KOPT-K1 (cell line): Measurements from ENCODE around the gene RIMS3.

Experiments used
- H3K27ac ChIP-seq: fragments of 200-600 bp; sonication (generic); 2 replicates; pipeline ENCODE4 v1.5.1; 2016; ENCODE audit warnings: antibody characterized with exemption, mild to moderate bottlenecking, low read depth, low read length; ENCODE audit not compliant: poor library complexity, severe bottlenecking
- H3K36me3 ChIP-seq: fragments of 200-600 bp; sonication (generic); 2 replicates; pipeline ENCODE4 v1.5.1; 2017; ENCODE audit warnings: antibody characterized with exemption, mild to moderate bottlenecking, low read length, moderate library complexity; ENCODE audit not compliant: insufficient read depth
- H3K9me3 ChIP-seq: fragments of 200-600 bp; sonication (generic); 2 replicates; pipeline ENCODE4 v1.5.1; 2017; ENCODE audit warnings: antibody characterized with exemption, low read length, mild to moderate bottlenecking; ENCODE audit not compliant: insufficient read depth, poor library complexity, severe bottlenecking

RIMS3 gene

DNA sequence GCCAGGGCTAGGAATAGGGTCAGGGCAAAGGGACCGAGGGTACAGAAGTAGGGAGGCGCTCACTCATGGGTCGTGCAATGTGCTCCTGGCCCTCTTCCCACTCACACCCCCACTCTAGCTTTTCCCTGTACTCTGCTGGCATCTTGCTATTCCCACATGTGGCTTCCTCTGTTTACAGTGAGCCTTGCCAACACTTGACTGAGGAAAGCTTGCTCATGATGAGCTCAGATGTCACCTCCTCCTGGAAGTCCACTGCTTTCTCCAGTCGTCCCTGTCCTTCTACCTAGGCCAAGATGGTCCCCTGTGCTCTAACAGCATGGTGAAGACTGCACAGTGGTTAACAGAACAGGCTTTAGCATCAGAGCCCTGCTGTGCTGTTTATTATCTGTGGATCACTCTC lies 8.0 kb upstream of the RIMS3 start:
- Histone ChIP-seq H3K36me3 (no peaks in the 10 kb centered on the region), H3K27ac (no peak overlapping the region), H3K9me3 (no peaks in the 10 kb centered on the region)

GRCh38 chr1:40668769-40669525 lies 3.5 kb upstream of the RIMS3 start:
- no peaks in the 10 kb centered on the region for H3K9me3 ChIP-seq
- no peaks in the 10 kb centered on the region for H3K36me3 ChIP-seq
- no peak overlapping the region for H3K27ac ChIP-seq

DNA sequence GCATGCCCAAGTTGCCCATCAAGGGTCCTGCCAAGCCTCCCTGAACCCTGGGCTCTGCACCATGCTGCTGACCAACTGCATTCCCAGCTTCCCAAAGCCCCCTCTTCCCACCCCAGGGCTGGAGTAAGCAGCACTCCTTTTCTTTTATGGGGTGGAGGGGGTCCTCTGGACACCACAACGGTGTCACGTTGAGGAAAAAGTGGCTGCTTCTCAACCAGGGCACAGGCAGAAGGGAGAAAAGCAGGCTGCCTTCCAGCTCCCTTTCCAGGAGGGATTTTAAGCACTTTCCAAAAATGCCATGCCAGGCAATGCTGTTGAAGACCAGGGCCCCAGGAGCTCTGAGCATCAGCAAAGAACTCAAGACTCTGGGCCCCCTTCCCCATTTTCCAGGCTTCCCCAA lies 691 bp downstream of the RIMS3 start:
- no peaks in the 10 kb centered on the region for H3K9me3 ChIP-seq
- H3K36me3 ChIP-seq: no peaks in the 10 kb centered on the region
- H3K27ac ChIP-seq: no peak overlapping the region

- H3K36me3 ChIP-seq: no peaks in the 10 kb centered on the region
- H3K9me3 ChIP-seq: no peaks in the 10 kb centered on the region
- H3K27ac ChIP-seq: no peak overlapping the region
Measured at GRCh38 chr1:40664167-40664537, 1.3 kb downstream of the RIMS3 start.

DNA sequence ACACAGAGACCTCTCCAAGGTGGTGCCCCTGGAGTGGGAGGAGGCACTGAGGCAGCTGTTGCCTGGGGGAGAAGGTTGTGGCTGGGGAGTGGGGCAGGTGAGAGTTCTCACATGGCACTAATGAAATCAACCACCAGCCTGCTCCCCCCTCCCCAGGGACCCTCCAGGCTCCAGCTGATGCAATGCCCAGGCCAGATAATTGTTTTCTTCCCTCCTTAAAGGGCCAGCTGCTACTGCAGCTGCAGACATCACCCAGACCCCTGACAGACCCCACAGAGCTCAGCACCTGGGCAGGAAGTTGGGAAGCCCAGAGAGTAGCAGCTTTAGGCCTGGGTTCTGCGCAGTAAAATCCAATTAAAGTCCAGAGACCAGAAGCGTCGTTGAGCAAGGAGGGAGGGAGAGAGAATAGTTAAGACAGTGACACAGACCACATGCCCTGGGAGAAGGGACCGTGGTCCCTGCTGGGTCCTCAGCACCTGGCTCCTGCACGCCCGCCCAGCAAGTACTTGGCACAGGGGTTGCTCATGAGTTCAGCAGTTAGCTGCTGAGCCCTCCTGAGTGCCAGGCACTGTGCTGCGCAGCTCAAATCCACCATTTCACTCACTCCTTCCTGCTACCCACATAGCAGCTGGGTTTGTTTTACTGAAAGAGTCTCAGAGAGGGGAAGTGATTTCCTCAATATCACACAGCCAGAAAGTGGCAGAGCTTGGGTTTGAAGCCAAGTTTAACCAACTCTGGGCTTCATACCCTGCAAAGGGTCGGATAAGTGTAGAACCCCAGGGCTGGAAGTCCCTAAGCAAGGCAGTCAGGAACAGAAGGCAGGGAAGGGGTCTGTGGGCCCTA lies 1.9 kb downstream of the RIMS3 start:
- Histone ChIP-seq H3K9me3 (no peaks in the 10 kb centered on the region), H3K36me3 (no peaks in the 10 kb centered on the region), H3K27ac (peak overlapping the region; percentile 10)

DNA sequence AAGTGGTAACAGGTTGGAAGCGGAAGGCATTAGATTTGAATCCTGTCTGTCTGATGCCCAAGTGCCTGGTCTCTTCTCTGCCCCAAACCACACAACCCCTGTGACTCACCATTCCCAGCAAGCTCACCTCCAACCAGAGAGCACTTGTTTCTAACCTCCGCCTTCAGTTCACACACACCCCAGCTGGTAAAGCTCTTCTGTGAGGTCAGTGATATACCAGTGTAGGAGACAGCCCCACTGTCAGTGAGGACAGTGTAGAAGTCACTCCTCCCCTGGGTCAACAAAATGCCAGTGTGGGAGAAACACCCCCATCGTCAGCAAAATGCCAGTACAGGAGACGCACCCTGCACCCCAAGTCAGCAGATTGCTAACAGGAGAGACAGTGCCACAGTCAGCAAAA lies 2.6 kb downstream of the RIMS3 start:
- peak overlapping the region; percentile 4 for H3K27ac ChIP-seq
- H3K9me3 ChIP-seq: no peaks in the 10 kb centered on the region
- H3K36me3 ChIP-seq: no peaks in the 10 kb centered on the region

DNA sequence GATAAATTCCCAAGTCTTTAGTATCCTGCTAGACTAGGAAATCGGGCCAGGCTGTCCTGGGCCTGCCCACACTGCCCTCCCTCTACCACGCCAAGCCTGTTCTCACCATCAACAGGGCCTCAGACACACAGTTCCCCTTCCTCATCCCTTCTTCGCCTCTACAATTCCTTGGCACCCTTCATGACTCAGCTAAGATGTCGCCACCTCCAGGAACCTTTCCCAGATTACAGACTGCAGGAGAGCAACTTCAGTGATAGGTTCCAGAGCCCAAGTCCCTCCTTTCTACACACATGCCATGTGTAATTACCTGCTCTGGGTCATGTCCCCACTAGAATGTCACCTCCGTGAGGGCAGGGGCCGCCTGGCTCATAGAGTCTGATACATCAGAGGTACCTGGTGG lies 3.3 kb downstream of the RIMS3 start:
- no peaks in the 10 kb centered on the region for H3K9me3 ChIP-seq
- H3K27ac ChIP-seq: no peak overlapping the region
- no peaks in the 10 kb centered on the region for H3K36me3 ChIP-seq

DNA sequence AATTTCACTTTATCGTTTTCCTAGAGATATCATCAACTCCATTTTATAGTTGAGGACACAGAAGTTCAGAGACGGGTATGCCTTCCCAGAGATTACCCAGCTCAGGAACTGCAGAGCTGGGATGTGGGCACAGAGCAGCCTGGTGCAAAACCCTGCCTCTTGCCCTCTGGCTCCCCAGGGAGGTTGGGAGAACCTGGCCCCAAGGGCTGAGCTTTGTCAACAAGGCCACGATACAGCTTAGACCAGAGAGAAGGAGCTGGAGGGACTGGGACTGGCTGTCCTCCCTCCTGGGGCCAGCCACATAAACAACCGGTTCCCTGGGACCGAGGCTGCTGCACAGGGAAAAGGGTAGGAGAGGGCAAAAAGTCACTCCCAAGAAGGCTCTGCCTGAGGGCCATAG lies 3.8 kb downstream of the RIMS3 start:
- no peak overlapping the region for H3K27ac ChIP-seq
- no peaks in the 10 kb centered on the region for H3K9me3 ChIP-seq
- H3K36me3 ChIP-seq: no peaks in the 10 kb centered on the region

GRCh38 chr1:40659649-40659947 lies 5.9 kb downstream of the RIMS3 start:
- no peak overlapping the region for H3K27ac ChIP-seq

GRCh38 chr1:40658751-40659648 lies 6.5 kb downstream of the RIMS3 start:
- Histone ChIP-seq H3K36me3 (no peaks in the 10 kb centered on the region), H3K27ac (no peak overlapping the region), H3K9me3 (no peaks in the 10 kb centered on the region)

More at GRCh38 chr1:40659649-40659947, 5.9 kb downstream of the RIMS3 start:
- no peaks in the 10 kb centered on the region for H3K9me3 ChIP-seq
- H3K36me3 ChIP-seq: no peaks in the 10 kb centered on the region

DNA sequence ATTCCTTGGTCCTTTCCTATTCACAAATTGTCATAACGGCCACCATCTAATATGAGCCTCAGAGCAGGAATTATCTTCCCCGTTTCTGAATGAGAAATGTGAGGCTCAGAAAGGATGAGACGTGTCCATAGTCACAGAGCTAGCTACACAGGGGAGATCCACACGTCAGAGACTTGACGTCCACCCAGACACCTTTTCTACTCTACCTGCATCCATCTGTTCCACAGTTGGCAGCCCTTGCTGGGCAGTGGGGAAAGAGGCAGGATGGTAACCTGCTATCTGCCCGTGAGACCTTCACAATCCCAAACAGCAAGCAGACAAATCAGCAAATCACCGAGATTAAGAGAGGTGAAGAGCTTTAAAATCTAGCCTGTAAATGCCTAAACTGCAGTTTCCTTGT lies 8.4 kb downstream of the RIMS3 start:
- Histone ChIP-seq H3K9me3 (no peaks in the 10 kb centered on the region), H3K36me3 (no peaks in the 10 kb centered on the region), H3K27ac (no peak overlapping the region)

DNA sequence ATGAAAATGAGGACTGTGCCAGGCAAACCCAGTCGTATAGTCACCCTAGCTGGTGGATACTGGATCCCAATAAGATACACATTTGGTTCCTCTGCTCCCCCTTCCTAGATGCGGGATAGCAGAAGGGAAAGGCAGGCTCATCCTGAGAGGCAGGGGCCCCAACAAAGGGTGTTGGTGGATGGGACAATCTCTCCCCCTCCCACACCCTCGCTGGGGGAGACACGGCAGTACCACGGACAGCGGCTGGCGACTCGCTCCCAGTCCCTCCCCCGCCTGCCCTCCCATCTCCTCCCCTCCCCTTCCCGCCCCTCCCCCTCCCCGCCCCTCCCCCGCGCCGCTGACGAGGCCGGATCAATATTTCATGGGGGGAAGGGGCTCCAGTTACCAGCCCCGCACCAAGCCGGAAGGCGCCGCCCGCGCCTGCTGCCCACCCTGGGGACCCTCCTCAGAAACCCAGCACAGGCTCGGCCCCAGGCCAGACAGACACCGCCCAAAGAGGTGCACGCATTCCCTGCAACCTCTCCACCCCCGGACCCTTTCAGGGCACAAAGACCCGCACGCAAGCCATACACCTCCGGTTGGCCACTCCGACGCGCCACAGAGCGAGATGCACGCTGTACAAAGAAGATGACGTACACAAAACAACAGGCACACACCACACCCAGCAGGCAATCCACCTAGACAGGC lies 11.5 kb downstream of the RIMS3 start:
- no peak overlapping the region for H3K27ac ChIP-seq
- H3K9me3 ChIP-seq: no peaks in the 10 kb centered on the region
- H3K36me3 ChIP-seq: no peaks in the 10 kb centered on the region

- no peaks in the 10 kb centered on the region for H3K9me3 ChIP-seq
- no peak overlapping the region for H3K27ac ChIP-seq
Measured at GRCh38 chr1:40652979-40653378, 12.5 kb downstream of the RIMS3 start.

DNA sequence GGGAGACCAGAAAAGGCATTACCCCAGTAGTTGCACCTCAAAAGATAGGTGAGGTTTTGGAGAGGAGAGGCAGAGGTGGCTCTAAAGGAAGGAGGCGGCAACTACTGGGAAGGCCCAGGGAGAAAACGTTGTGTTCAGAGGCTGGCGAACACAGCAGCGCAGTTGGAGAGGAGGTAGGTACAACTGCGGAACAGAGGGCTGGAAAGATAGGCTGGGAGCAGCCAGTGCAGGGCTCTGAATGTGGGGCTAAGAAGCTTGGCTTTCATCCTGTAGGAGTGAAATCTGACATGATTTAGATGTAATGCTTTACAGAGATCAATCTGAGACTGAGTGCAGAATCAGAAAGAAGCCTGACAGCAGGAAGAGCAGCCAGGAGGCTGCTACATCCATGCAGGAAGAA lies 13.0 kb downstream of the RIMS3 start:
- no peaks in the 10 kb centered on the region for H3K9me3 ChIP-seq
- no peak overlapping the region for H3K27ac ChIP-seq
- no peaks in the 10 kb centered on the region for H3K36me3 ChIP-seq

More at GRCh38 chr1:40652979-40653378, 12.5 kb downstream of the RIMS3 start:
- H3K36me3 ChIP-seq: no peaks in the 10 kb centered on the region
